HEK293 (cell line): Measurements from ENCODE around the gene COX5A.

Experiments used
- CTCF ChIA-PET: fragments of 350-600 bp; formaldehyde crosslinking; extraction: SDS; loops from one replicate; lab custom pipeline; 2021; ENCODE audit warnings: antibody characterized with exemption; lab: Yijun Ruan, JAX
- POLR2A ChIA-PET: fragments of 300-600 bp; formaldehyde crosslinking; extraction: SDS; loops from one replicate; lab custom pipeline; 2020; ENCODE audit warnings: antibody characterized with exemption, inconsistent platforms; lab: Yijun Ruan, JAX
- H3K27ac ChIP-seq: fragments of 200-500 bp; sonication (Bioruptor generic); 2 replicates; pipeline ENCODE4 v1.5.1; 2014; ENCODE audit warnings: low read depth, low read length, control low read depth, inconsistent platforms; ENCODE audit errors: extremely low read depth
- H3K36me3 ChIP-seq, 2 experiments: fragments of 200-500 bp in 1 of 2; sonication (Bioruptor generic) in 1 of 2; 1 replicate in 1 of 2; 2 replicates in 1 of 2; pipeline ENCODE4 v1.5.1; 2014 to 2017; ENCODE audit warnings: inconsistent platforms in 2 of 2, low read length in 2 of 2; ENCODE audit not compliant: control insufficient read depth in 2 of 2, insufficient read depth in 1 of 2
- H3K4me1 ChIP-seq: fragments of 200-500 bp; sonication (Bioruptor generic); 2 replicates; pipeline ENCODE4 v1.5.1; 2014; ENCODE audit warnings: mild to moderate bottlenecking, low read length, inconsistent platforms; ENCODE audit not compliant: control insufficient read depth, insufficient read depth
- H3K4me3 ChIP-seq: 2 replicates; pipeline ENCODE4 v1.5.1; 2011; ENCODE audit warnings: low read depth, mild to moderate bottlenecking, control low read depth, low read length, moderate library complexity
- H3K9me3 ChIP-seq: fragments of 200-500 bp; sonication (Bioruptor generic); 2 replicates; pipeline ENCODE4 v1.5.1; 2014; ENCODE audit warnings: low read depth, low read length, inconsistent platforms; ENCODE audit not compliant: control insufficient read depth, insufficient read depth
- GLIS1 ChIP-seq: fragments of 450-650 bp; formaldehyde crosslinking; IDR thresholded peaks from 2 replicates; pipeline ENCODE4 v1.5.1; 2016; ENCODE audit warnings: missing biosample characterization, missing genetic modification characterization
- GLIS2 ChIP-seq: fragments of 450-650 bp; formaldehyde crosslinking; IDR thresholded peaks from 2 replicates; pipeline ENCODE4 v1.5.1; 2016; ENCODE audit warnings: missing biosample characterization, missing genetic modification characterization
- KLF7 ChIP-seq: fragments of 450-650 bp; formaldehyde crosslinking; IDR thresholded peaks from 2 replicates; pipeline ENCODE4 v1.5.1; 2016; ENCODE audit warnings: missing biosample characterization, missing genetic modification characterization, borderline replicate concordance
- MEIS1 ChIP-seq: sonication (generic); formaldehyde crosslinking; IDR thresholded peaks from 2 replicates; pipeline ENCODE4 v1.8.1; 2022; ENCODE audit warnings: missing genetic modification reagents, mild to moderate bottlenecking, borderline replicate concordance
- MZF1 ChIP-seq: fragments of 450-650 bp; formaldehyde crosslinking; IDR thresholded peaks from 2 replicates; pipeline ENCODE4 v1.5.1; 2017; ENCODE audit warnings: missing biosample characterization, missing genetic modification characterization, borderline replicate concordance
- SCRT1 ChIP-seq: fragments of 450-650 bp; formaldehyde crosslinking; IDR thresholded peaks from 2 replicates; pipeline ENCODE4 v1.5.1; 2016; ENCODE audit warnings: missing biosample characterization, missing genetic modification characterization, borderline replicate concordance
- SCRT2 ChIP-seq: fragments of 450-650 bp; formaldehyde crosslinking; IDR thresholded peaks from 2 replicates; pipeline ENCODE4 v1.5.1; 2016; ENCODE audit warnings: missing biosample characterization, missing genetic modification characterization
- ZBTB8A ChIP-seq: fragments of 450-650 bp; formaldehyde crosslinking; IDR thresholded peaks from 2 replicates; pipeline ENCODE4 v1.5.1; 2016; ENCODE audit warnings: missing biosample characterization, missing genetic modification characterization
- ZFP37 ChIP-seq: fragments of 450-650 bp; formaldehyde crosslinking; IDR thresholded peaks from 2 replicates; pipeline ENCODE4 v1.5.1; 2016; ENCODE audit warnings: missing biosample characterization, missing genetic modification characterization
- ZIC2 ChIP-seq: fragments of 450-650 bp; formaldehyde crosslinking; IDR thresholded peaks from 2 replicates; pipeline ENCODE4 v1.5.1; 2016; ENCODE audit warnings: missing biosample characterization, missing genetic modification characterization
- ZNF112 ChIP-seq: fragments of 450-650 bp; formaldehyde crosslinking; IDR thresholded peaks from 2 replicates; pipeline ENCODE4 v1.5.0; 2017; ENCODE audit warnings: missing biosample characterization, missing genetic modification characterization
- ZNF121 ChIP-seq: fragments of 450-650 bp; formaldehyde crosslinking; IDR thresholded peaks from 2 replicates; pipeline ENCODE4 v1.5.1; 2016; ENCODE audit warnings: missing biosample characterization, missing genetic modification characterization
- ZNF138 ChIP-seq: fragments of 450-650 bp; formaldehyde crosslinking; IDR thresholded peaks from 2 replicates; pipeline ENCODE4 v1.5.1; 2016; ENCODE audit warnings: missing biosample characterization, missing genetic modification characterization, borderline replicate concordance
- ZNF248 ChIP-seq: fragments of 450-650 bp; formaldehyde crosslinking; IDR thresholded peaks from 2 replicates; pipeline ENCODE4 v1.5.1; 2017; ENCODE audit warnings: missing biosample characterization, missing genetic modification characterization
- ZNF335 ChIP-seq: fragments of 450-650 bp; formaldehyde crosslinking; conservative IDR thresholded peaks from 2 replicates; pipeline ENCODE4 v1.5.1; 2016; ENCODE audit warnings: missing biosample characterization, missing genetic modification characterization
- ZNF341 ChIP-seq: fragments of 450-650 bp; formaldehyde crosslinking; IDR thresholded peaks from 2 replicates; pipeline ENCODE4; 2016; ENCODE audit warnings: low read depth, missing biosample characterization, missing genetic modification characterization
- ZNF350 ChIP-seq: fragments of 450-650 bp; formaldehyde crosslinking; IDR thresholded peaks from 2 replicates; pipeline ENCODE4 v1.5.0; 2017; ENCODE audit warnings: missing biosample characterization, mild to moderate bottlenecking, missing genetic modification characterization
- ZNF391 ChIP-seq: fragments of 450-650 bp; formaldehyde crosslinking; IDR thresholded peaks from 2 replicates; pipeline ENCODE4 v1.5.1; 2016; ENCODE audit warnings: low read depth, missing biosample characterization, missing genetic modification characterization, borderline replicate concordance
- ZNF404 ChIP-seq: fragments of 450-650 bp; formaldehyde crosslinking; IDR thresholded peaks from 2 replicates; pipeline ENCODE4 v1.5.1; 2017; ENCODE audit warnings: missing biosample characterization, missing genetic modification characterization
- ZNF544 ChIP-seq: fragments of 450-650 bp; formaldehyde crosslinking; IDR thresholded peaks from 2 replicates; pipeline ENCODE4 v1.5.0; 2017; ENCODE audit warnings: missing biosample characterization, missing genetic modification characterization
- ZNF549 ChIP-seq: fragments of 450-650 bp; IDR thresholded peaks from 2 replicates; pipeline ENCODE4 v1.5.1; 2018; ENCODE audit warnings: missing biosample characterization, missing genetic modification characterization, mild to moderate bottlenecking, inconsistent platforms, moderate library complexity
- ZNF555 ChIP-seq: fragments of 450-650 bp; formaldehyde crosslinking; conservative IDR thresholded peaks from 2 replicates; pipeline ENCODE4 v1.5.1; 2017; ENCODE audit warnings: missing biosample characterization, mild to moderate bottlenecking, missing genetic modification characterization, inconsistent platforms
- ZNF624 ChIP-seq: fragments of 450-650 bp; formaldehyde crosslinking; IDR thresholded peaks from 2 replicates; pipeline ENCODE4 v1.5.1; 2017; ENCODE audit warnings: missing biosample characterization, missing genetic modification characterization
- ZNF747 ChIP-seq: fragments of 450-650 bp; formaldehyde crosslinking; IDR thresholded peaks from 2 replicates; pipeline ENCODE4 v1.5.1; 2016; ENCODE audit warnings: missing biosample characterization, missing genetic modification characterization
- ZSCAN23 ChIP-seq: fragments of 450-650 bp; formaldehyde crosslinking; IDR thresholded peaks from 2 replicates; pipeline ENCODE4 v1.5.1; 2016; ENCODE audit warnings: missing biosample characterization, missing genetic modification characterization
- TF ChIP-seq, protein P1 (sequence below): fragments of 450-650 bp; formaldehyde crosslinking; IDR thresholded peaks from 2 replicates; pipeline ENCODE4 v1.5.1; 2017; ENCODE audit warnings: missing biosample characterization, missing genetic modification characterization
- TF ChIP-seq, protein P2 (sequence below): fragments of 450-650 bp; IDR thresholded peaks from 2 replicates; pipeline ENCODE4 v1.5.1; 2018; ENCODE audit warnings: missing biosample characterization, missing genetic modification characterization
- TF ChIP-seq, protein P3 (sequence below): fragments of 450-650 bp; formaldehyde crosslinking; IDR thresholded peaks from 2 replicates; pipeline ENCODE4 v1.5.1; 2016; ENCODE audit warnings: missing biosample characterization, missing genetic modification characterization
- TF ChIP-seq, protein P4 (sequence below): fragments of 450-650 bp; formaldehyde crosslinking; IDR thresholded peaks from 2 replicates; pipeline ENCODE4 v1.5.1; 2016; ENCODE audit warnings: missing biosample characterization, missing genetic modification characterization

The COX5A gene

DNA sequence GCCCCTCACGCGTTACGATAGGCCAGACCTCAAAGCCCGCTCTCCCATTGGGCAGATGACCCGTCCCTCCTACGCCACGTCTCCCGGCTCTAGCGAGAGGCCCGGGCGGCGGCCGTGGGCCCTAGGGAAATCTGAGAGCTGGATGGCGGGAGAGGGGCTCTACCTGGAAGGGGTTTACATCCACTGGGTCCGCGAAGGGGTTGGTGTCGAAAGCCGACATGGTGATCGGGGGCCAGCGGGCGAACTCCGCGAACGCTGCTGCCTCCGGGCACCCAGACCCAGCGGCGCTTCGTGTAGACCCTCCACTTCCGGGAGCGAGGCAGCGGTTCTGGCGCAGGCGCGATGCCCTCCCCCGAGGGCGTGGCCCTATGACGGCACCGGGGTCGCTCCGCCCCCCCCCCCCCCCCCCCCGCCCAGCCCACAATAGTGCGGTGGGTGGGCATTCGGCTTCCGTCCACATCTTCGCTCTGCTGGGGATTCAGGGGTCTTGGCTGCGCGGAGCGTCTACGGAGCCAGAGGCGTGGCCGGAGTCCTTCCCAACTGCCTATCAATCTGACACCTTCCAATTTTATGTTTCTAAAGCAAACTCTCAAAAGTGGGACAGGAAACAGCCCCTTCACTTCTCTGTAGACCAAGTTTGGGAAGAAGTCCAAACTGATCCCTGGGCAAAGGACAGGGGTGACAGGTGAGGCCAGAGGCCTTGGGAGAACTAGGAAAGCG lies 64.7 kb downstream of the COX5A start, which contains the start of gene SCAMP2 (continued):
- TF ChIP-seq, protein P1, sequence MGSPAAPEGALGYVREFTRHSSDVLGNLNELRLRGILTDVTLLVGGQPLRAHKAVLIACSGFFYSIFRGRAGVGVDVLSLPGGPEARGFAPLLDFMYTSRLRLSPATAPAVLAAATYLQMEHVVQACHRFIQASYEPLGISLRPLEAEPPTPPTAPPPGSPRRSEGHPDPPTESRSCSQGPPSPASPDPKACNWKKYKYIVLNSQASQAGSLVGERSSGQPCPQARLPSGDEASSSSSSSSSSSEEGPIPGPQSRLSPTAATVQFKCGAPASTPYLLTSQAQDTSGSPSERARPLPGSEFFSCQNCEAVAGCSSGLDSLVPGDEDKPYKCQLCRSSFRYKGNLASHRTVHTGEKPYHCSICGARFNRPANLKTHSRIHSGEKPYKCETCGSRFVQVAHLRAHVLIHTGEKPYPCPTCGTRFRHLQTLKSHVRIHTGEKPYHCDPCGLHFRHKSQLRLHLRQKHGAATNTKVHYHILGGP (tag by site-specific recombination) = no peak
- TF ChIP-seq ZNF549 = no peak
- no peak for TF ChIP-seq ZNF404 (tag by site-specific recombination)
- TF ChIP-seq ZNF248 = no peak
- no peak for TF ChIP-seq ZNF555
- TF ChIP-seq GLIS2 (tag by site-specific recombination) = 0 out of 2 replicates have a peak, but pooled peaks have one; percentile 8
- no peak for TF ChIP-seq ZSCAN23 (tag by site-specific recombination)
- TF ChIP-seq ZNF121 (tag by site-specific recombination) = no peak
- no peak for TF ChIP-seq ZNF747 (tag by site-specific recombination)
- no peak for TF ChIP-seq ZNF138 (tag by site-specific recombination)
- TF ChIP-seq MZF1 (tag by site-specific recombination) = no peak
- TF ChIP-seq ZNF350 (tag by site-specific recombination) = no peak
- TF ChIP-seq ZIC2 (tag by site-specific recombination) = peak; percentile 38
- TF ChIP-seq ZNF544 = no peak
- no peak for TF ChIP-seq MEIS1 (CRISPR knock-in tag)
- peak; percentile 24; the same call in 1 of the 2 replicates for TF ChIP-seq ZBTB8A (tag by site-specific recombination)
- TF ChIP-seq ZNF624 (tag by site-specific recombination) = no peak
- TF ChIP-seq, protein P2, sequence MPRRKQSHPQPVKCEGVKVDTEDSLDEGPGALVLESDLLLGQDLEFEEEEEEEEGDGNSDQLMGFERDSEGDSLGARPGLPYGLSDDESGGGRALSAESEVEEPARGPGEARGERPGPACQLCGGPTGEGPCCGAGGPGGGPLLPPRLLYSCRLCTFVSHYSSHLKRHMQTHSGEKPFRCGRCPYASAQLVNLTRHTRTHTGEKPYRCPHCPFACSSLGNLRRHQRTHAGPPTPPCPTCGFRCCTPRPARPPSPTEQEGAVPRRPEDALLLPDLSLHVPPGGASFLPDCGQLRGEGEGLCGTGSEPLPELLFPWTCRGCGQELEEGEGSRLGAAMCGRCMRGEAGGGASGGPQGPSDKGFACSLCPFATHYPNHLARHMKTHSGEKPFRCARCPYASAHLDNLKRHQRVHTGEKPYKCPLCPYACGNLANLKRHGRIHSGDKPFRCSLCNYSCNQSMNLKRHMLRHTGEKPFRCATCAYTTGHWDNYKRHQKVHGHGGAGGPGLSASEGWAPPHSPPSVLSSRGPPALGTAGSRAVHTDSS (tag by site-specific recombination) = no peak
- no peak for TF ChIP-seq ZNF112 (tag by site-specific recombination)
- TF ChIP-seq ZFP37 (tag by site-specific recombination) = no peak
- peak; percentile 87; the same call in 1 of the 2 replicates for TF ChIP-seq ZNF391

DNA sequence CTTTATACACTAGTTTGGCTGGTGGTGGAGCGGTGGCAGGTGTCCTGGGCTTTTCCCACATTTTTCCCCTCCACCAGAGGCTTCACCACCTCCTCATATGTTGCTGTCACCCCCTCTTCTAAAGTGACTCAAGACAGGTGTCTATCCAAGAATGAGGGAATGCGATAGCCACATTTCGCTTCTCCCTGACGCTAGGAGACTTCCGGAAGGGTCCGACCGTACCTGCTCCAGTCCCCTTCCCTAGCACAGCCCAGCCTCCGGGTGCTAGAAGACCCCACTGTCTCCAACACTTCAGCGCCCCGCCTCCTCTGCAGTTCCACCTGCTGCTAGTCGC lies 65.2 kb downstream of the COX5A start:
- ChIA-PET POLR2A (interaction anchor here (1.7 to 4.3 kb wide), 2 partner anchors 12 to 17 kb away, joined by 7 to 12 read pairs; partner anchors contain the start of gene MPI), CTCF (interaction anchor here (1.4 kb wide), 1 partner anchor 9 kb away, joined by 3 read pairs; no protein-coding TSS in a partner anchor)
- H3K27ac ChIP-seq = peak overlapping the region; percentile 74

More for the DNA sequence above, 65.2 kb downstream of the COX5A start:
- Histone ChIP-seq H3K9me3 (no peaks in the 10 kb centered on the region), H3K36me3 (peaks cover 8 to 23% of the 10 kb centered on the region in 2 experiments; a peak in 2 of 3 replicates), H3K4me3 (peak overlapping the region; percentile 96), H3K4me1 (peaks cover 7% of the 10 kb centered on the region)
- no peak; the same call in 1 of the 2 replicates for TF ChIP-seq KLF7
- TF ChIP-seq, protein P3, sequence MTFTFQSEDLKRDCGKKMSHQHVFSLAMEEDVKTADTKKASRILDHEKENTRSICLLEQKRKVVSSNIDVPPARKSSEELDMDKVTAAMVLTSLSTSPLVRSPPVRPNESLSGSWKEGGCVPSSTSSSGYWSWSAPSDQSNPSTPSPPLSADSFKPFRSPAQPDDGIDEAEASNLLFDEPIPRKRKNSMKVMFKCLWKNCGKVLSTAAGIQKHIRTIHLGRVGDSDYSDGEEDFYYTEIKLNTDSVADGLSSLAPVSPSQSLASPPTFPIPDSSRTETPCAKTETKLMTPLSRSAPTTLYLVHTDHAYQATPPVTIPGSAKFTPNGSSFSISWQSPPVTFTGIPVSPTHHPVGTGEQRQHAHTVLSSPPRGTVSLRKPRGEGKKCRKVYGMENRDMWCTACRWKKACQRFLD (tag by site-specific recombination) = no peak
- TF ChIP-seq, protein P4, sequence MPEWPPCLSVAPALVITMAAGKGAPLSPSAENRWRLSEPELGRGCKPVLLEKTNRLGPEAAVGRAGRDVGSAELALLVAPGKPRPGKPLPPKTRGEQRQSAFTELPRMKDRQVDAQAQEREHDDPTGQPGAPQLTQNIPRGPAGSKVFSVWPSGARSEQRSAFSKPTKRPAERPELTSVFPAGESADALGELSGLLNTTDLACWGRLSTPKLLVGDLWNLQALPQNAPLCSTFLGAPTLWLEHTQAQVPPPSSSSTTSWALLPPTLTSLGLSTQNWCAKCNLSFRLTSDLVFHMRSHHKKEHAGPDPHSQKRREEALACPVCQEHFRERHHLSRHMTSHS (tag by site-specific recombination) = no peak
- TF ChIP-seq ZNF341 (tag by site-specific recombination) = peak; percentile 86
- TF ChIP-seq SCRT1 (tag by site-specific recombination) = peak; percentile 99
- TF ChIP-seq ZNF248 = no peak
- TF ChIP-seq SCRT2 (tag by site-specific recombination) = peak; percentile 99; the same call in 1 of the 2 replicates
- TF ChIP-seq ZNF335 (tag by site-specific recombination) = peak; percentile 75
- TF ChIP-seq GLIS2 (tag by site-specific recombination) = 0 out of 2 replicates have a peak, but pooled peaks have one; percentile 47
- TF ChIP-seq GLIS1 (tag by site-specific recombination) = 0 out of 2 replicates have a peak, but pooled peaks have one; percentile 5
